Measurements from ENCODE around the gene CARS2.
A peak's percentile ranks its signal among the peaks of the same experiment; 100 is the strongest.
"Not testable (repeated sequence)": the region's sequence is repeated elsewhere in the genome, so short reads cannot be mapped to it uniquely, and the experiment has no call there.

The CARS2 gene

GRCh38 chr13:110705826-110706569 lies at the start of gene CARS2:
Gene CARS2 (minus strand): TSS chr13:110706116. CDS start chr13:110706093, 23 bp downstream.
- DNase-seq = peak; percentile 71

- DNase-seq = no peak
Observed at GRCh38 chr13:110748271-110748670, 42.4 kb upstream of the CARS2 start.

- DNase-seq = no peak
Observed at GRCh38 chr13:110746438-110746837, 40.5 kb upstream of the CARS2 start.

- no peak for DNase-seq
Observed at GRCh38 chr13:110743687-110744086, 37.8 kb upstream of the CARS2 start.

GRCh38 chr13:110737555-110737954 lies 31.6 kb upstream of the CARS2 start:
- DNase-seq = no peak

- no peak for DNase-seq
Observed at GRCh38 chr13:110734561-110734960, 28.6 kb upstream of the CARS2 start.

GRCh38 chr13:110731072-110731471 lies 25.2 kb upstream of the CARS2 start:
- no peak for DNase-seq

GRCh38 chr13:110726726-110727125 lies 20.8 kb upstream of the CARS2 start:
- no peak for DNase-seq

- not testable (repeated sequence) for DNase-seq
Observed at GRCh38 chr13:110726153-110726552, 20.2 kb upstream of the CARS2 start.

- DNase-seq = no peak
Observed at GRCh38 chr13:110723598-110723997, 17.7 kb upstream of the CARS2 start.

GRCh38 chr13:110722971-110723370 lies 17.1 kb upstream of the CARS2 start:
- DNase-seq = no peak

- no peak for DNase-seq
Observed at GRCh38 chr13:110719036-110719710, 13.3 kb upstream of the CARS2 start.

GRCh38 chr13:110716247-110716515 lies 10.3 kb upstream of the CARS2 start:
- no peak for DNase-seq

- peak; percentile 99 for DNase-seq
Observed at GRCh38 chr13:110715395-110716246, 9.7 kb upstream of the CARS2 start.

GRCh38 chr13:110714797-110715394 lies 9.0 kb upstream of the CARS2 start:
- no peak for DNase-seq

GRCh38 chr13:110713981-110714796 lies 8.3 kb upstream of the CARS2 start:
- no peak for DNase-seq

- no peak for DNase-seq
Observed at GRCh38 chr13:110713642-110713952, 7.7 kb upstream of the CARS2 start, which contains the start of gene ING1. Gene ING1 (plus strand): TSS chr13:110713700. CDS start chr13:110714150, 450 bp downstream.

GRCh38 chr13:110712849-110713641 lies 7.1 kb upstream of the CARS2 start:
- DNase-seq = peak; percentile 91

- peak; percentile 81 for DNase-seq
Observed at GRCh38 chr13:110712081-110712848, 6.3 kb upstream of the CARS2 start.

GRCh38 chr13:110706570-110707372 lies 855 bp upstream of the CARS2 start:
- no peak for DNase-seq
